Non-pigmented ciliary epithelial cell (primary cell): ENCODE data around the gene GCLM.
A peak's percentile ranks its signal among the peaks of the same experiment; 100 is the strongest.
"Not testable (repeated sequence)": the region's sequence is repeated elsewhere in the genome, so short reads cannot be mapped to it uniquely, and the experiment has no call there.

Experiments
- DNase-seq: peaks from one replicate; pipeline ENCODE4 v3.0.0-alpha.2; 2010; ENCODE audit warnings: low read depth

The GCLM gene

DNA sequence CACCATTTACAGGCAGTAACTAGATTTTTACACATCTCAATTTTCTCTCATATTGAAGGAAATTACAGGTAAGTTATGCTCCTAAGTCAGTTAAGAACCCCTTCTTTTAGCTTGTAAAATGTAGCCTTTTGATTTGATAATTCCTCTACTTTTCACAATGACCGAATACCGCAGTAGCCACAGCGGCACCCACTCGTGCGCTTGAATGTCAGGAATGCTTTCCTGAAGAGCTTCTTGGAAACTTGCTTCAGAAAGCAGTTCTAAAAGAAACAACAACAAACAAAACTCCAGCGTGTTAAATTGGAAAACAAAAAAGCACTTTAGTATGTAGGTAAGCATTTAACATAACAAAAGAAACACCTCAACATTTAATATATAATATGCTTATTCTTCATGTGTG, 20.3 kb downstream of the GCLM start:
- DNase-seq = no peak

DNA sequence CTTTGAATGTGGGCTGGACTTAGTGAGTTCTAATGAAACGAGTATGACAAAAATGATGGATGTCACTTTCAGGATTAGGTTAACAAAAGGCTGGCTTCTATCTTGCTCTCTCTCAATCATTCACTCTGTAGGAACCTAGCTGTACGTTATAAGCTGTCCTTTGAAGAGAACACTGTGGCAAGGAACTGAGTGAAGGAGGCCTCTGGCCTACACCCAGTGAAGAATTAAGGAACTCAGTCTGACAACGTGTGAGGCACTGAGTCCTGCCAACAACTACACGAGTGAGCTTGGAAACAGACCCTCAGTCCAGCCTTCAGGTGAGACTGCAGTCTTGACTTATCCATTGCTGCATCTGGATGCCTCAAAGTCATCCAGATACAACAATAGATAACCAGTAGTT, 27.0 kb downstream of the GCLM start:
- DNase-seq = no peak

DNA sequence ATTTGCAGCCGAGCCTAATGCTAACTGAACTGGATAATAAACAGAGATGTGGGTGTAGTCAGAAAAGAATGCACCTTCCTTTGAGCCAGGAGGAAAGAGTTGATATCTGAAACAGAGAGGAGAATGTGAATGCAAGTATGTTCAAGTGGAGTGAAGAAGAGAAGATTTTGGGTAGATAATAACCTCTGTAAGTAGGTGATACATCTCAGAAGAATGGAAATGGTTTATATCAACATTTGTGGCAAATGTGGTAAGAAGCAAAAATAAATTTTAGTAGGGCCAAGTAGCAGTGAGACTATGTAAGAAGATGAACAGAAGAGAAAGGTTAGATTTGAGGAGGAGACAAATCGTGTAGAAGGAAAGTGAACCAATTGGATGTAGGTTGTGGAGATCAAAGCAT, 28.5 kb downstream of the GCLM start:
- DNase-seq = no peak

DNA sequence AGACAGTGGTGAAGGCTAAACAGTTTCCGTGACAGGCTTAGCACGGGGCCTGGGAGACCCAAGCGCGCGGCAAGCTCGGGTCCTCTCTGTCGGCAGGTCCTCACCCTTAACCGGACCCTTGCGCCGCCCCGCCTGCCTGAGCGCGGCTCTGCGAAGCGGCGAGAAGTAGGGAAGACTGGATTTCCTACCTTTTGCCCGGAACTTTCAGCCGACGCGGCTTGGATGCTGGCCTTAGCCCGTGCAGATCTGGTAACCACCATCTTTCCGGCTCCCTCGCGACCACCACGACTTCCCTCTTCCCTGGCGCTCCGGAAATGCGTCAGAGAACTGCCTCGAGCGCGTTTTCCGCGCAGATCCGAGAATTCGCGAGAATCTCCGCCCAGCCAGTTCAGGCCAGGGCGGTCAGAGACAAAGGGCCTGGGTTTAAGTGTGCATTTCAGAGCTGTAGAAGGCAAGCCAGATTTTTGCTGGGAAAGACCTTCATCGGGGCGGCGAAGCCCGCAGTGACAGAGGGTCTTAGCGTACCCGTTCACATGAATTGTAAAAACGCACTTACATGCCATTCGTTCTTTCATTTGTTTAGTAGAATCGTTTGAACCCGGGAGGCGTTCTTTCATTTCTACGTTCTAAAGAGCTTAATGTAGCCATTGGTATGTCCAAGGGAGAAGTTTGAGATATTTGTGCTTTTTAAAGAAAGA, 30.2 kb downstream of the GCLM start, which contains the start of gene DNTTIP2:
Gene DNTTIP2, minus strand, starts transcription at position 318 of the 698 bp plus-strand sequence. Its CDS starts 58 bp downstream, at position 260.
- peak; percentile 51 for DNase-seq

DNA sequence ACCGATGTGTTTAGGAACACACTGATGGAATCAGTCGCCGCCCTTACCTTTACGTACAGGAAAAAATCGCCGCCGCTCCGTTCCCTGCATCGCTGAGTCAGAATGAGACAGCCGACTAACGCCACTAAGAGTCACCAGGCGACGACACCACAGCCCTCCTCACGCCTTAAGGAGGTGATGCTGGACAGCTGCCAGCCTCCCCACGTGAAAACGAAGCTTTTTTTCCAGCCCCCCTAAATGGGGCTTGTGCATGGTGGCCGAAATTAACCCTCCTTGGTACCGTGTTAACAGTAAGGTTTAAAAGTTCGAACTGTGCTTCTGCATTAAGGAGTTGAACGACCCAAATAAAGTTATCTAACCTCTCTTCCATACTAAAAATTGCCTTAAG, 30.7 kb downstream of the GCLM start:
- no peak for DNase-seq

DNA sequence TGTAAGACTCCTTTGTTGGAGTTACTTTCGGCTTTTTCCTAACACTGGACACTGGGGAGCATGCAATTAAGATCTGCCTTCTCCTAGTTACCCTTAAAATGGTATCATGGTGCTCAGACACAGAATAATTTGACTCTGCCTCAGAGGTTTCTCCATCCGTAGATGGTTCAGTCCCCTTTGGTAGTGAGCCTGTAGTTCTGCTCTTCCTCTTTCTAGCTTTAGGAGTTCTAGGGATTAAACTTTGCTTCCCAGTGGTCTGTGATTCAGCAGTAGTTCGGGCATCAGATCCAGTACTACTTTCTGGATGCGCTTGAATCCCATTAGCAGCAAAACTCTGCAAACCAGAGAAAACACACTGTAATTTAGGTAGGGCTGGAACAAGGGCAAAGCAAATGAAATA, 31.7 kb downstream of the GCLM start:
- no peak for DNase-seq

DNA sequence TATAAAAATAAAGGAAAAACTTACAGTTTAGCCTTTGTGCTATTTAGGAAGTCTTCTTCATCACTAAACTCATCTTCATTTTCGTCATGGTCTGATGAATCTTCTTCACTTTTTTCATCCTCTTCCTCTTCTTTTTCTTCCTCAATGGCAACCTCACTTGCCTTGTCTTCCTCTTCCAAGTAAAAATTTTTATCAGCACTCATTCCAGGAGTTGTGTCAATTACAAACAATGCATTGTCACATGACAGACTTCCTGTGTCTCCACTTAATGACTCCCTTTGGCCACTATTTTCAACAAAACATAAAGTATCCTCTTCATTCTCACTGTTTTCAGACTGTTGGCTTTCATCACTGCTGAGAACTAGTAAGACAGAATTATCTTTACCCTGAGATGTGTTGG, 33.0 kb downstream of the GCLM start:
- no peak for DNase-seq

DNA sequence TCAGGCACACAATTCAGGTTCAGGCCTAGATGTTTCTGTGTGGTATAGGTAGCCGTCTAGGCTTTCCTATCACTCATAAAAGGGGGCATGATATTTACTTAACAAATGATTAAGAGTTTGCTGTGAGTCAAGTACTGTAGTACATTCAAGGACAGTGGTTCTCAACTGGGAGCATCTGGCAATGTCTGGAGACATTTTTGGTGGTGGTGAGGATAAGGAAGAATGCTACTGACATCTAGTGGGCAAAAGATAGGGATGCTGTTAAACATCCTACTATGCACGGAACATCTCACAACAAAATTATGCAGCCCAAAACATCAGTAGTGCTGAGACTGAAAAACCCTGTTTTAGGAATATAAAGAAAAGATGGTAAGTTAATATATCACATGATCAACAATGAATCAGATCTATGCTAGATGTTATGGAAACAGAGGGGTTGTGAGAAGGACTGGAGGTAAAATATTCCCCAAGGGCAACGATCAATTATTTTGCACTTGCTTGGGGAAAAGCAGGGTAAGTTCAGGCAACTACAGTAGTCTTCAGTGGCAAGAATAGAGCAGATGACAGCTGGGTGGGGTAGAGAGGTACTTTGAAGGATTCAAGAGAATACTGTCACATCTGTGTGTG, 35.1 kb downstream of the GCLM start:
- no peak for DNase-seq

DNA sequence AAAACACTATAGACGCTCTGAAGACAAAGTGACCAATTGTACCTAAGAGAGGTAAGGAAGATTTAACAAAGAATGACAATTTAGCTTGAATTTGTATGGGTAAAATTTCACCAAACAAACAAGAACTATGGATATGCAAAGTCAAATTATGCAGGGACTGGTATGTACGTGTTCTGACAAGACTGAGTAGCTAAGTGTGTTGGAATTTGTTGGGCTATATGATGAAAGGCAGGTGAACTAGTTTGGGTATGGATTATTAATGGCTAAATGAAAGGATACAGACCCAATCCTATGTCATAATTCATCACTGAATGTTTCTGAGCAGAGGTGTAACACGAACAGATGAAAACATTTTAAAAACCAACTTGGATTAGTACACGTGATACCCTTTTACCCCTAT, 37.9 kb downstream of the GCLM start:
- DNase-seq = no peak

DNA sequence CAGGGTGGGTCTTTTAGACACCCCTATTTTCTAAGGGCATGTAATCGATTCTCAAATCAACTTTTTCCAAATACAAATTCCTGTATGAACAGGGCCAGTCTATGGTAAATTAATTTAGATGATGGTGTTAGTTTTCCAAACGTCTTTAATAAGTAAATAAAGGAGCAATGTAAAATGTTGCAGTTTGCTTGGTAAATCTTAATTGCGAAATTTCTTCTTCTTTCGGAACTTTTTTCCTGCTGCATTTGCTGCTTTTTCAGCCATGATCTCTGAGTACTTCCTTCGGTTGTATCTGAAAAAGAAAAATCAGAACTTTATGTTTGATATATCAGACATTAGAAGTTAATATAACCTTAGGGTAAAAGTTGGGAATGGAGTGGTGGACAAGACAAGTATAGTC, 39.6 kb downstream of the GCLM start:
- DNase-seq = no peak

DNA sequence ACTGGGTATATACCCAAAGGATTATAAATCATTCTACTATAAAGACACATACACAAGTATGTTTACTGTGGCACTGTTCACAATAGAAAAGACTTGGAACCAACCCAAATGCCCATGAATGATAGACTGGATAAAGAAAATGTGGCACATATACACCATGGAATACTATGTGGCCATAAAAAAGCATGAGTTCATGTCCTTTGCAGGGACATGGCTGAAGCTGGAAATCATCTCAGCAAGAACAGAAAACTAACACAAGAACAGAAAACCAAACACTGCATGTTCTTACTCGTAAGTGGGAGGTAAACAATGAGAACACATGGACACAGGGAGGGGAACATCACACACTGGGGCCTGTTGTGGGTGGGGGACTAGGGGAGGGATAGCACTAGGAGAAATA, 40.7 kb downstream of the GCLM start:
- not testable (repeated sequence) for DNase-seq

DNA sequence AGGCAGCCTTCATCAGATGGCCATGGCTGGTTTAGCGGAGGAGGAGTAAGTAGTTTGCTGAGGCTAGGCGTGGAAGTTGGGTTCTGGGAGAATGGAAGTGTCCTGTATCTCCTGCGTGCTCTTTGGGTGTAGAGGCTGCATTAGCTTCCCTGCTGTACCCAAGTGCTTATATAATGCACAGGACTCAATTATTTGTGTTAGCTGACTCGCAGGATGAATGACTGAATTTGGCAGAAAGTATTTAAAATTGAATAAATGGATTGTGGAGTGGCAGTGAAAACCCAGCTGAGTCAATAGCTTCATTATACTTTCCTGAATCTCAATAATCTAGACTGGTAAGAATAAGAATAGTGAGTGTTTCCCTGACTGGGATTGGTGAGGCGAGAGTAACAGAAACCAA, 44.0 kb downstream of the GCLM start:
- no peak for DNase-seq

DNA sequence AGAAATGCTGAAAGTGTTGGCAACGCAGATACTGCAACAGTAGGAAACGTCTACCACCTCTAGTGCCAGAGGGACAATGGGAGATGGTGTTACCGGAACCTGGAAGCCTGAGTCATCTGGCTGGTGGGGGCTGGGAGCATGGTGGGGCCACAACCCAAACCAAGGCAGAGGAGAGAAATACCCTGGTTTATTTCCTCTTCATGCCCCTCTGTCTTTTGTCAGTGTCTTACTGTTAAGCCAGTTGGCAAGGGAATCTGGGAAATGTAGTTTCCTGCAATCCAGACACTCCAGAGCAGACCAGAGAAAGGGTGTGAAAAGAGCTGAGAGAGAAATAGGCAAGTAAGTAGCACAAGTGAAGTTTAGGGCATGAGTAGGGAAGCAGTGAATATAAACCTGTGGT, 45.1 kb downstream of the GCLM start:
- DNase-seq = no peak

DNA sequence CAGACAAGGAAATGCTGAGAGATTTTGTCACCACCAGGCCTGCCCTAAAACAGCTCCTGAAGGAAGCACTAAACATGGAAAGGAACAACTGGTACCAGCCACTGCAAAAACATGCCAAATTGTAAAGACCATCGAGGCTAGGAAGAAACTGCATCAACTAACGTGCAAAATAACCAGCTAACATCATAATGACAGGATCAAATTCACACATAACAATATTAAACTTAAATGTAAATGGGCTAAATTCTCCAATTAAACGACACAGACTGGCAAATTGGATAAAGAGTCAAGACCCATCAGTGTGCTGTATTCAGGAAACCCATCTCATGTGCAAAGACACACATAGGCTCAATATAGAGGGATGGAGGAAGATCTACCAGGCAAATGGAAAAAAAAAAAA, 51.6 kb downstream of the GCLM start:
- not testable (repeated sequence) for DNase-seq

DNA sequence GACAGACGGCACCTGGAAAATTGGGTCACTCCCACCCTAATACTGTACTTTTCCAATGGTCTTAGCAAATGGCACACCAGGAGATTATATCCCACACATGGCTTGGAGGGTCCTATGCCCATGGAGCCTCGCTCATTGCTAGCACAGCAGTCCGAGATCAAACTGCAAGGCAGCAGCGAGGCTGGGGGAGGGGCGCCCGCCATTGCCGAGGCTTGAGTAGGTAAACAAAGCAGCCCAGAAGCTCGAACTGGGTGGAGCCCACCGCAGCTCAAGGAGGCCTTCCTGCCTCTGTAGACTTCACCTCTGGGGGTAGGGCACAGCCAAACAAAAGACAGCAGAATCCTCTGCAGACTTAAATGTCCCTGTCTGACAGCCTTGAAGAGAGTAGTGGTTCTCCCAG, 53.2 kb downstream of the GCLM start:
- DNase-seq = not testable (repeated sequence)

DNA sequence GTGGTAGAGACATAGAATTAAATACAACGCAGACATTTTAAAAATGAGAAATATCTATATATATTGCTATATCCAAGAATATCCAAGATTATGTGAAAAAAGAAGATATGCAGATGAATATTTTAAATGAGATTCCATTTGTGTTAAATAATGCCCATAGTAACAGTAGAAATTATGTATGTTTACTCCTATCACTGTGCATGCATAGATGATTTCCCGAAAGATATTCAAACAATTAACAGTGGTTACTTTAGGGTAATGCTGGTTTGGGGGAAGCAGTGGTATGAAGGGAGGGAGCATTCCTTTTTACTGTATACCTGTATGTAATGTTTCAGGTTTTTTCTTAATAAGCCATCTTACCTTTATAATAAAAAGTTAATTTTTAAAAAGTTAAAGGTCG, 55.3 kb downstream of the GCLM start:
- DNase-seq = no peak

DNA sequence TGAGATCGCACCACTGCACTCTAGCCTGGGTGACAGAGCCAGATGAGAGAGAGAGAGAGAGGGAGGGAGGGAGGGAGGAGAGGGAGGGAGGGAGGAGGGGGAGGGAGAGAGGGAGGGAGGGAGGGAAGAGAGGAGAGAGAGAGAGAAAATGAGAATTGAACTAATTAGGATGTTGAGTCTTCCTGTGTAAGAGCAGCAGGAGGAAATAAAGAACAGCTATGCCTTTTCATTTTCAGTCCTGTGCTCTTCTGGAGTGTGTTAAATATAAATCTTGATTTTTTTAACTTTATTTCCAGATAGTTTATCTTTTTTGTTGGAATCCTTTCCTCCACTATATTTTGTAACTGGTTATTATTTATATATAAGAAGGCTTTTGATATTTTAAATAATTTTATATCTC, 57.4 kb downstream of the GCLM start:
- DNase-seq = no peak

DNA sequence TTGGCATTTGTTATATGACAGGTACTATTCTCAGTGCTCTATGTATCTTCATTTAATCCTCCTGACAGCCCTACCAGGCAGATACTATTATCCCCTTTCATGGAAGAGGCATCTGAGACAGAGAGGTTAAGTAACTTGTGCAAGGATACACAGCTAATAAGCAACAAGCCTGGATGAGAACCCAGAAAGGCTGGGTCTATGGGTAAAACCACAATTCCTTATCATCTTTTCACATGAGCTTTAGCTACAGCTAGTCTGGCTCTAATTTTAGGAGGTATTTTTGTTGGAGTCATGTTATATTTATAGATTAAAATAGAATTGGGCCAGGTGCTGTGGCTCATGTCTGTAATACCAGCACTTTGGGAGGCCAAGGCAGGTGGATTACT, 57.9 kb downstream of the GCLM start:
- no peak for DNase-seq

DNA sequence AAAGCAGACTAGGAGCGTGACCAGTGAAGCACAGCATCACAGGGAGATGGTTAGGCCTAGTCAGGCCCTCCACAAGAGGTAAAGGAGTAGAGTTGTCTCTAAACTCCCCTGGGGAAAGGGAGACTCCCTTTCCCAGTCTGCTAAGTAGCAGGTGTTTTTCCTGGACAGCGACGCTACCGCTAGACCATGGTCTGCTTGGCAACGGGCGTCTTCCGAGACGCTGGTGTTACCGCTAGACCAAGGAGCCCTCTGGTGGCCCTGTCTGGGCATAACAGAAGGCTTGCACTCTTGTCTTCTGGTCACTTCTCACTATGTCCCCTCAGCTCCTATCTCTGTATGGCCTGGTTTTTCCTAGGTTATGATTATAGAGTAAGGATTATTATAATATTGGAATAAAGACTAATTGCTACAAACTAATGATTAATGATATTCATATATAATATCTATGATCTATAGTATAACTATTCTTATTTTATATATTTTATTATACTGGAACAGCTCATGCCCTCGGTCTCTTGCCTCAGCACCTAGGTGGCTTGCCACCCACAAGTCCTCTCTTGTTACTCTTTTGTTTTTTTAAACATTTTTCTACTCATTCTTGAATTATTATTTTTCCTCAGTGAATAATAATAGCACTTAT, 58.4 kb downstream of the GCLM start:
- DNase-seq = not testable (repeated sequence)

DNA sequence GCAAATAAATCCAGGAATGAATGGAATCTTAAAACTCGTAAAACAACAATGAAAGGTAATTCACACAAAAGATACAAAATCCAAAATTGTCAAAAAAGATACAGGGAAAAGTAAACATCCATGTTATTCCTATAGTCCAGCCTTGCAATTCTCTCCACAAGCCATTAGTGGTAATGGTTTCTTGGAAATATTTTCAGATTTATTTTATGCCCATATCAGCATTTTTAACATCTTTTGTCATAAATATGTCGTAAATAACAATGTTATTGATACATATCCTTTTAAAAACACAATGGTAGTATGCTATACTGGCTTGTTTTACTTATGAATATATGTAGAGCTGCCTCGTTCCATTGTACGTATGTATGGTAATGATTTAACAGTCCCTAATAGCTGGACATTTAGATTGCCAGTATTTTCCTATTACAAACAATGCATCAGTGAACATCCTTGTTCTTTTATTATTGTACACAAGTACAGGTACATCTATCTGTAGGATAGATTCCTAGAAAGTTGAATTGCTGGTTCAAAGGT, 60.8 kb downstream of the GCLM start:
- no peak for DNase-seq

DNA sequence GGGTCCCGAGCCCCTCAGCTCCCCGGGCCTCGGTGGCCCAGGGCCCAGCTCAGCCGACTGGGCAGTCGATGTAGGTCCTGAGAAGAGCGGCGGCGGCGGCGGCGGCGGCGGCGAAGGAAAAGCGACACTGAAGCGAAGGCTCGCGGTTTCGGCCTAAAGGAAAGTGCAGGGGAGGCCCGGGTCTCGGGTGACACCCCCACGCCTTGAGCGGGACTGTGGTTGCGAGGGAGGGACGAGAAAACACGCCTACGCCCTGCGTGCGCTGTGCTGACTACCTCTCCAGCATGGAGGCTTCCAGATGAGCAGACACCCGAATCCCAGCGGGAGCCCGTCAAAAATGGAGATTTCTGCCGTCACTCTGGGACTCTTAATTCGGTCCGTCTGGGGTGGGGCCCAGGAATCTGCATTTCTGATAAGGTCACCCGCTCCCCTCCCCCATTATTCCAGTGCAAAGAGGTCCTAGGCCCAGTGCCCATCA, 61.4 kb downstream of the GCLM start:
- DNase-seq = no peak

DNA sequence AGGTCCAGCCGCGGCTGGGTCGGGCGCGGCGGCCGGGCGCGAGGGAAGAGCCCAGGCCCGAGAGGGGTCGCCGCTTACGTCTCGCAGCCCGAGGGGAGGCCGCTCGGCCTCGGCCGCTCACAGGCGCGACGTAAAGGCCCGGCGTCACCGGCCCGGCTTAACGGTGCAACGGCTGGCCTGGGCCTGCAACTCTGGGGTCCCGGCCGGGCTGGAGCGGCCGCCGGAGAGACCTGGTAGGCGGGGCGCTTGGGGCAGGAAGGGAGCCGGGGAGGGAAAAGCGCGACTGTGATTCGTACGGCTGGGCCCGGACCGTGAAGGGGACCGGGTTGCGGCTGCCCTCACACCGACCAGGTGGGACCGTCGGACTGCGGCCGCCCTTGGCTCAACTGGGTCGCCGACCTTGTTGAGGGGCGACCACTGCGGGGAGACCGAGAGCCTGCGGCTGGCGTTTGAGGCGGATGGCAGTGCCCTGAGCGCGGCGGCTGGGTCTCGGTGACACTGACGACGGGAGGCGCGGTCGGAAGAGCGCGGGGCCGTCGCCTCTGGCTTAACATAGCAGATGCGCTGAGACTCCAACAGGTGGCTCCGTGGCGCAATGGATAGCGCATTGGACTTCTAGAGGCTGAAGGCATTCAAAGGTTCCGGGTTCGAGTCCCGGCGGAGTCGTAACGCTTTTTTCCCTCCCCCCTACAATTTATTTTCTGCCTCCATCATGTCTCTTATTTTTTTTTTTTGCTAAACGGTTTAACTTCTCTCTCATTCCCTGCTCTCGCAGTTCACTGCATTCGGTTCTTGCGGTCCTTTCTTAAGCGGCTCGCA, 62.0 kb downstream of the GCLM start:
- DNase-seq = peak; percentile 59
